GM11168 (cell line): ENCODE measurements around the gene IRX4.
"Not testable (repeated sequence)": the region's sequence is repeated elsewhere in the genome, so short reads cannot be mapped to it uniquely, and the experiment has no call there.

Experiments used
- in situ Hi-C: fragments of 300-500 bp; cut with MboI; formaldehyde crosslinking; loops from one replicate; pipeline ENCODE4 v1.12.0; 2022; ENCODE audit warnings: low sequenced_read_pairs; ENCODE audit not compliant: unreplicated experiment

The IRX4 gene

DNA sequence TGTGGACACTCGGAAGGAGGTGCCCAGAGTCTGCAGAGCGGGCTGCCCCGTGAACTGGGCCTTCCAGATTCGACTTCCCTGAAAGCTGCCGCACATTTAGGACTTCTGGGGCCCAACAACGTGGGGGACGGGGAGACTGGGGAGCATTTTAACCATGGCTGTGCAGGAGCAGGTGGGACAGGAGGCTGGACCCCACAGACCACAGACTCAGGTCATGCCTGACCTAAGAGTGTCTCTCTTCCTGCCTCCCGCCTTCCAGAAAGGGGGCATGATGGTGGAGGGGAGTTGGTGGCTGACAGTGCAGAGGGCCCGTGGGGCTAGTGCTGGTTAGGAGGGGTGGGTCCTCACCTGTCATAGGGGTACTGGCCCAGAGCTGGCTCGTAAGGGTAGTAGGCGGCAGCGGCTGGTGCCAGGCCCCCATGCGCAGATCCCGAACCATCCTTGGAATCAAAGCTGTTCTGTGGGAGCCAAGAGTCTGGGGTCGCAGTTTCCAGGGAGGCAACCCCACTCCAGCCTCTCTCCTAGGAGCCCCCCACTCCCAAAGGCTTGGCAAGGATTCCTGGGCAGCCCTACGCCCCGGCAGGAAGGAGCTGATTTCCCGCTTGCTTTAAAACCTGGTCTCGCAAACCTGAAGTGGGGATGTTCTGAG lies 2.2 kb downstream of the IRX4 start:
- in situ Hi-C loops: no loop called here

DNA sequence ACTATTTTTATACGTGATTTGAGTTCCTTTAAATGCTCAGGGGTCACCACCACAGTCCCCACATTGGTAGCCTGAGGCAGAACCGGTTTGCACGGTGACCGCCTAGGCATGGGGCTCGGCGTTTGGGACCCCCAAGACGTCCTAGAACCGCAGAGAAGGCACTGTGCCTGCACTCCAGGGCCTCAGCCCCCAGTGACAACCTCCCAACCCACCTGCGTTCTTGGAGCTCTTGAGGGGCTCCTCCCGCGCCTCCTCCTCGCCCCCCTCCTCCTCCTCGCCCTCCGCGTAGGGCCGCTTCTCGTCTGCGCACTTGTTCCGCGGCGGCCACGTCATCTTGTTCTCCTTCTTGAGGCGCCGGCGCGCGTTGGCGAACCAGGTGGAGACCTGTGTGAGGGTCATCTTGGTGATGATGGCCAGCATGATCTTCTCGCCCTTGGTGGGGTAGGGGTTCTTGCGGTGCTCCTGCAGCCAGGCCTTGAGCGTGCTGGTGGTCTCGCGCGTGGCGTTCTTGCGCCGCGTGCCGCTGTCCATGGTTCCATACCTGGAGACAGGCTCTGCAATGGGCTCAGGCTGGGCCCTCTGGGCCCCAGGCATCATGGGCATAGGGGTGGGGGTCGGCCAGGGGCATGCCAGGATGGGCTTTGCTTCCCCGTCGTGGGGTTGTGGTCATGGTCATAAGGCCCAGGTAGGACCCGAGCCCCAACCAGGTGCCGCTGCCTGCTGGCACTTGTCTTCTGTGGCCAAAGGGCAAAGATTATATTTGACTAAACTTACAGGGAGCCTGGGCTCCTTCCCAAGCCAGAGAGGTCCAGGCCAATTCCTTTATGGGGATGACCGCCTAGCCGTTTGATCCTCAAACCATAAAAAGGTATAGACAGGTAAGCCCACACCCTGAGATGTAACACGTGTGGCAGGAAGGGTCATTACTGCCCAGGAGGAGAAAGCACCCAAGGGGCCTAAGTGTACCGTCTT lies 3.1 kb downstream of the IRX4 start:
- in situ Hi-C loops: no loop called here

GRCh38 chr5:1878050-1878849 lies 4.5 kb downstream of the IRX4 start:
- in situ Hi-C loops: no loop called here

- in situ Hi-C loops: no loop called here
Measured at GRCh38 chr5:1877103-1878049, 5.3 kb downstream of the IRX4 start.

DNA sequence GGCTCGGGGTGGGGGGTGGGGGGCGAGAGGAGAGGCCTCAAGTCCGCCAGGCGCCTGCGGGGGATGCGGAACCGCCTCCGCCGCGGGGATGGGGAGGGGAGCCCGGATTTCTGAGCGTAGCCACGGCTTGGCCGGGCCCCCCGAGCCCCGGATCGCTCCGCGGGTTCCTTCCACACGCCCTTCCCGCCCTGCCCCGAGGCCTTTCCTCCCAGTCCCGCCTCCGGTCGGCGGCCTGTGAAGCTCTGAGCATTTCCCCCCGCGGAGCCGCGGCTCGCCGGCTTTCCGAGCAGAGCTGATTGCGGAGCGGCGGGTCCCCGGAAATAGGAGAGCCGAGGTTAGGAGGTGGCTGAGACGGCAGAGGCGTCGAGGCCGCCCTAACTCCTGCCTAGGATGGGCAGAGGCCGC lies 6.1 kb downstream of the IRX4 start:
- in situ Hi-C loops: no loop called here

DNA sequence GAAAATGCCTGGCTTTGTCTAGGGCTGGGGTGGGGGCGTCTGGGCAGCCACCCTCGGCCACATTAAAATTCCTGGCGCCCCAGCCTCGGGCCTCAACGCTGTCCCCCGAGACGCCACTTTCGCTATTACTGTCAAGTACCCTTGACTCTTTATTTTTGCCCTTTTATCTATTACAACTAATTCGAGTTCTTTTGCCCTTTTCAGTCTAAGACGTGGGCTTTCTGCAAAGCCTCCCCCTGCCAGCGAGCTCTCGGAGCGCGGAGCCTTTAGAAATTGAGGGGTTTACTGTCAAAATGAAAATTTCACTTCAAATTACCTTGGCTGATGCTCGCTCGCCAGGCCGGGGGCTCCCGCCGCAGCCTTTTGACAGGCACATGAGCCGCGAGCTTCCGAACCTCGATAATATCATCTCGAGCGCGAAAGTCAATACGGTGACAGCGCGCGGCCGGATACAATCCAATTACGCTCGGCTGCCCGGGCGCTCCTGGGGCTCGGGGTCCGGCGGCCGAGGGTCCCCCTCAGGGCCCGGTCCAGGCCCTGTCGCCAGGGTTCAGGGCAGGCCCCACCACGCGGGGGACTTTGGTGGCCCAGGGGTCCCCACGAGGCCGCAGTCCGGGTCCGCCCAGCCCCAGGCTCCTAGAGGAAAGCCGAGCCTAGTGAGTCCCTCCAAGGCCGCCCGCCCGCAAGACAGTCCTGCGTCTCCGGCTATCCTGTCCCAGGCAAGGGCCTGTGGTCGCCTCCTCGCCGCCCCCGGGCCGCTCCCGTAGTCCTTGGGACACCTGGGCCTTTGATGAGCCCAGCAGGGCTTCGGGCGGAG lies 6.7 kb downstream of the IRX4 start:
- in situ Hi-C loops: no loop called here

DNA sequence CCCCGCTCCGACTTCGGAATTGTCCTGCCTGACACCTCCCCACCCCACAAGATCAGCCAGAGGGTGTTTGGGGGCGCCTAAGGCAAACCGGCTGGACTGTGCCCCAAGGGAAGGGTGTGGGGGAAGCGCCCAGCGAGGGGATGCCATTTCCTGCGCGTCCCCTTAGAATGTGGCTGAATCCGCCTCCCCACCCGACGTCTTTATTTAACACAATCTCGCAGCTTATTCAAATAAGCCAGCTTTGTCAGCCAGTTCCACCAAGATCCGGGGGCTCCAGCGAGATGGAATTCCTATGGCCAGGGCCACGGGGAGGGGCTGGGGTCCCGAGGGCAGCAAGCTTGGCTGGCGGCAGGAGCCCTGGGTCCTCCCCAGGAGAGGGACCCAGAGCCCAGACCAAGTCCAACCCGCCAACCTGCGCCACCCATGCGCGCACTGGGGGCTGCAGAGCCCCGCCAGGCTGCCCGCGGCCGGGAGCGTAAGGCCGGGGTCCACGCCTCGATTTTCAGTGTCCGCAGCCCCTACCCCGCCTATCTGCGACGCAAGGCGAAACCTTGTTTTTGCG lies 7.4 kb downstream of the IRX4 start:
- in situ Hi-C loops: no loop called here

- in situ Hi-C loops: no loop called here
Measured at GRCh38 chr5:1874771-1875220, 7.9 kb downstream of the IRX4 start.

- in situ Hi-C loops: no loop called here
Measured at GRCh38 chr5:1874348-1874747, 8.4 kb downstream of the IRX4 start.

DNA sequence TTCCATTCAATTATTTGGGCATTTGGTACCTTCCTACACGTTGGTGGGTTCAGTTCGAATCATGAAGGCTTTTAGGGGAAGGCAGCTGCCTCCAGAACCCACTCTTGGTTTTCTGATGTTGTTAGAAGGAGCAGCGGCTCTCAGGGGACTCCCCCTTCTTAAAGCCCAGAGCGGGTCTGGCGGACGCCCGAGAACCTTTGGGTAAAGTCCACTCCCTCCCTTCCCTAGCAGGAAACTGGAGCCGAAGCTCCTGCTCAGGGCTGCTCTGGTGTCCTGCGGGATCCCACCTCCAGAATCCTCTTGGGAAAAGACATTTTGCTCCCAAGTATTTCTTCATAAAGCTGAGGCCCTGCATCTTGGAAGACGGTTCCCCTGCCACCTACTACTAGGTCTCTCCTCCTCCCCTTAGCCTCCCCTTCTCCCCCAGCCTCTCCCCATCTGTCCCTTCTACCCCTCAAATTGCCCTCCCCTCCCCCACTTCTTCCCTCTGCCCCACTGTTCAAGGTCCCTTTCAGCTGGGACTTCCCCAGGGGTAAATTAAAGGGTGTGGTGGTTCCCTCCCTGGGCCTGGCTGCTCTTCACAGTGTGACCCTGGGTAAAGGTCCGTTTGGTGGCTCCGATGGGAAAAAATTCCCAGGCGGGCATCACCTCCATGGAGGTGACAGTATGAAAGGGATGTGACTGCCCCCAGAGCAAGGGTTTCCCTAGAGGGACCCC lies 9.3 kb downstream of the IRX4 start:
- in situ Hi-C loops: no loop called here

DNA sequence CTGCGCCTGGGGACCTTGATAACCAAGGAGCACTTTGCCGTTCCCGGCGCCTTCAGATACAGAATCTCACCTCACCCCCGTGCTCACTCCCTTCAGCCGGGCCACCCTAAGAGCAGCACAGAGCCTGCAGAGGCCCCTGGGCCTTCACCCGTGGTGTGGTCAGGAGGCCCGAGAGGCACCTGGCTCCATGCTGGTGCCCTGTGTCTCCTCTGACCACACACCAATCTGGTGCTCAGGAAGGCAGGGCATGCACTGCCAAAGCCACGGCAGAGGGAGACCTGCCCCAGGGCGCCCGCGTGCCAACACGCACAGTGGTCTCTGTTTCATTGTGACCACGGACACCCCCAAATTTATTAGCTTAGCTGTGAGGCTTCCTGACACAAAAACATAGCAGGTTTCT lies 11.3 kb downstream of the IRX4 start:
- in situ Hi-C loops: no loop called here

- in situ Hi-C loops: not testable (repeated sequence)
Measured at GRCh38 chr5:1870435-1871272, 12.1 kb downstream of the IRX4 start.

- in situ Hi-C loops: no loop called here
Measured at GRCh38 chr5:1868886-1869475, 13.7 kb downstream of the IRX4 start.

DNA sequence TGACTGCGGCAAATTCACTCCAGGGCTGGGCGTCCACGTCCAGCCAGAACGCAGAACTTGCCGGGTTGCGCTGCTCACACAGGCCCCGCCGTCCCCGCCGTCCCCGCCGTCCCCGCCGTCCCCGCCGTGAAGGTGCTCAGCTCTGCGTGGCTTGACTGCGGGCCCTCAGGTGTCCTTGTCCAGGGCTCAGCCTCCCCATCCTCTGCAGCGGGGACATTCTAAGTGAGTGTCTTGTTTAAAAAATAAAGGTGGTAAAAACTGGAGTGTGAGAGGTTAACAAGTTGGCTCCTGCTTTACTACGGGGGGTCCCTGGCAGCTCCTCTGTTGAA lies 14.9 kb downstream of the IRX4 start:
- in situ Hi-C loops: no loop called here

- in situ Hi-C loops: no loop called here
Measured at GRCh38 chr5:1867114-1867814, 15.5 kb downstream of the IRX4 start.

GRCh38 chr5:1865948-1866347 lies 16.8 kb downstream of the IRX4 start:
- in situ Hi-C loops: no loop called here
